H1 (cell line): ENCODE measurements around the gene KCNIP3. TPM values are rescaled to one million over a fixed set of nuclear protein-coding genes. Genes with fewer than 3 reads are reported as not detected.

Experiments
- BCL11A ChIP-seq, 2 experiments: IDR thresholded peaks; one replicate each; pipeline ENCODE4 v1.6.1; 2011; ENCODE audit warnings: low read depth in 2 of 2, low read length in 2 of 2, mild to moderate bottlenecking in 2 of 2
- GTF2F1 ChIP-seq: IDR thresholded peaks from 2 replicates; pipeline ENCODE4 v1.6.1; 2012; ENCODE audit warnings: low read depth, low read length, improper control_type of control experiment, borderline replicate concordance
- JUN ChIP-seq: IDR thresholded peaks from 2 replicates; pipeline ENCODE4 v1.6.1; 2011; ENCODE audit warnings: low read depth, mild to moderate bottlenecking, improper control_type of control experiment, low read length
- RAD21 ChIP-seq, 2 experiments: IDR thresholded peaks in 1 of 2; conservative IDR thresholded peaks in 1 of 2; 2 replicates each; pipeline ENCODE4 v1.6.1; 2011; ENCODE audit warnings: low read depth in 2 of 2, low read length in 2 of 2, improper control_type of control experiment in 1 of 2, inconsistent platforms in 1 of 2, mild to moderate bottlenecking in 1 of 2, moderate library complexity in 1 of 2
- SP4 ChIP-seq: IDR thresholded peaks from 2 replicates; pipeline ENCODE4 v1.6.1; 2012; ENCODE audit warnings: low read length, inconsistent platforms
- SRF ChIP-seq: IDR thresholded peaks from 2 replicates; pipeline ENCODE4 v1.6.1; 2011; ENCODE audit warnings: mild to moderate bottlenecking, low read depth, low read length, moderate library complexity
- TAF1 ChIP-seq: IDR thresholded peaks from 2 replicates; pipeline ENCODE4 v1.6.1; 2011; ENCODE audit warnings: mild to moderate bottlenecking, low read depth, low read length
- polyA plus RNA-seq, 7 experiments: library from polyadenylated mRNA; depleted of rRNA in 3 of 7; stranded (reverse) in 5 of 7; unstranded in 2 of 7; fragments of >200 nt in 5 of 7; fragments of 200-250 nt in 2 of 7; gene quantifications; 1 replicate in 5 of 7; 2 replicates in 1 of 7; 4 replicates in 1 of 7; pipeline versions ENCODE4 v1.2.1 to v1.2.3, GENCODE V29; 2011 to 2013; ENCODE audit warnings: missing spikeins in 2 of 7, mixed read lengths in 2 of 7
- total RNA-seq: library from RNA; stranded (reverse); fragmentation: NEBNext Ultra II Directional; extraction: Animal tissue kit (Norgen Biotek cat#: 25700); gene quantifications from 2 replicates; pipeline ENCODE4 v1.2.1, GENCODE V29; 2021
- TF ChIP-seq, protein P1 (sequence below): IDR thresholded peaks from 2 replicates; pipeline ENCODE4 v1.6.1; 2012; ENCODE audit warnings: low read length, inconsistent platforms

Gene KCNIP3
- total and polyA plus RNA-seq, 2 of the 8 experiments (the other 6 are each of a cell fraction or from before 2014, with no cell fraction given), result 0.33 to 1.9 TPM

DNA sequence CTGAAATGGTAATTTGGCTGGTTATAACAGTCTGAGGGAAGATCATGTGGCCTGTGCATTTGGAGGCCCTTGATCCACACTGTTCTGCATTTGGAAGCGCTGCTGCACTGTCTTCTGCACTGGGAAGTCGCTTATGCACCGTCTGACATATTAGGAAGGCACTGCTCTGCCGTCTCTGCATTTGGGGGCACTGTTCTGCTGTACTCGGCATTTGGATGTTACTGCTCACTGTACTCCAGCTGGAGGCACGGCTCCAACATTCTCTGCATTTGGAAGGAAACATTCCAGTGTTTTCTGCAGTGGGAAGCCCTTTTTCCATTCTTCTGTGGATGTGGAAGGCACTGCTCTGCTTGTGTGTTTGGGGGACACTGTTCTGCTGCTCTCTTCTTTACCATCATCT is 32.5 kb upstream of the KCNIP3 start (continued):
- TF ChIP-seq, protein P1, sequence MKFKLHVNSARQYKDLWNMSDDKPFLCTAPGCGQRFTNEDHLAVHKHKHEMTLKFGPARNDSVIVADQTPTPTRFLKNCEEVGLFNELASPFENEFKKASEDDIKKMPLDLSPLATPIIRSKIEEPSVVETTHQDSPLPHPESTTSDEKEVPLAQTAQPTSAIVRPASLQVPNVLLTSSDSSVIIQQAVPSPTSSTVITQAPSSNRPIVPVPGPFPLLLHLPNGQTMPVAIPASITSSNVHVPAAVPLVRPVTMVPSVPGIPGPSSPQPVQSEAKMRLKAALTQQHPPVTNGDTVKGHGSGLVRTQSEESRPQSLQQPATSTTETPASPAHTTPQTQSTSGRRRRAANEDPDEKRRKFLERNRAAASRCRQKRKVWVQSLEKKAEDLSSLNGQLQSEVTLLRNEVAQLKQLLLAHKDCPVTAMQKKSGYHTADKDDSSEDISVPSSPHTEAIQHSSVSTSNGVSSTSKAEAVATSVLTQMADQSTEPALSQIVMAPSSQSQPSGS, result no peak
- TF ChIP-seq GTF2F1 (no peak), SRF (no peak), TAF1 (no peak), RAD21 (IDR thresholded peaks at IDR 0.05 in 1 of 2, conservative IDR thresholded peaks at IDR 0.05 in 1 of 2; ENCODE audit: low read depth in 2 of 2, low read length in 2 of 2) (no peak), SP4 (no peak), JUN (no peak), BCL11A (IDR thresholded peaks at IDR 0.05; ENCODE audit: low read depth in 2 of 2, low read length in 2 of 2) (no peak)
